BJ (cell line): ENCODE results near the gene TBK1. TPM values are rescaled to one million over a fixed set of nuclear protein-coding genes. Genes with fewer than 3 reads are reported as not detected.

Source experiments
- CTCF ChIA-PET: fragments of 350-600 bp; formaldehyde crosslinking; extraction: SDS; loops from one replicate; lab custom pipeline; 2021; ENCODE audit warnings: antibody characterized with exemption, inconsistent platforms; lab: Yijun Ruan, JAX
- POLR2A ChIA-PET: fragments of 300-600 bp; sonication (Branson Sonifier 250); formaldehyde crosslinking; extraction: SDS; loops from one replicate; lab custom pipeline; 2021; ENCODE audit warnings: antibody characterized with exemption; lab: Charles Lee
- DNase-seq: peaks from one replicate; pipeline ENCODE4 v3.0.0-alpha.2; 2011; ENCODE audit warnings: low read depth
- H3K27me3 ChIP-seq: 2 replicates; pipeline ENCODE4 v1.6.0; 2011; ENCODE audit warnings: low read length; ENCODE audit not compliant: control insufficient read depth, insufficient read depth
- H3K36me3 ChIP-seq: 2 replicates; pipeline ENCODE4 v1.5.1; 2011; ENCODE audit warnings: low read length; ENCODE audit not compliant: control insufficient read depth, insufficient read depth
- H3K4me3 ChIP-seq: 2 replicates; pipeline ENCODE4 v1.5.1; 2011; ENCODE audit warnings: low read depth, mild to moderate bottlenecking, control low read depth, low read length
- CTCF ChIP-seq: IDR thresholded peaks from 2 replicates; pipeline ENCODE4 v1.5.1; 2011; ENCODE audit warnings: low read depth, mild to moderate bottlenecking, control low read depth, inconsistent platforms, low read length, moderate library complexity; ENCODE audit not compliant: insufficient read depth
- polyA plus RNA-seq: library from polyadenylated mRNA; depleted of rRNA; stranded (reverse); fragments of >200 nt; gene quantifications from 2 replicates; pipeline ENCODE4 v1.2.3, GENCODE V29; 2011

TBK1 gene
- polyA plus RNA-seq, 1 experiment: 5.7 TPM

GRCh38 chr12:64457466-64457865, 5.5 kb downstream of the TBK1 start:
- no peak for TF ChIP-seq CTCF
- ChIA-PET CTCF (no interaction called here), POLR2A (no interaction called here)
- H3K36me3 ChIP-seq: 0 out of 2 replicates have a peak, but pooled peaks cover 2% of the 10 kb centered on the region
- no peaks in the 10 kb centered on the region for H3K27me3 ChIP-seq
- no peak overlapping the region for H3K4me3 ChIP-seq
- no peak for DNase-seq

- Histone ChIP-seq H3K4me3 (no peak overlapping the region), H3K36me3 (0 out of 2 replicates have a peak, but pooled peaks cover 2% of the 10 kb centered on the region), H3K27me3 (no peaks in the 10 kb centered on the region)
- no peak for TF ChIP-seq CTCF
- DNase-seq: no peak
- ChIA-PET CTCF (no interaction called here), POLR2A (no interaction called here)
These were observed 6.0 kb downstream of the TBK1 start for GRCh38 chr12:64457923-64458322.

GRCh38 chr12:64459394-64459891, 7.5 kb downstream of the TBK1 start:
- no peak for TF ChIP-seq CTCF
- ChIA-PET POLR2A (no interaction called here), CTCF (interaction anchor here (0.6 kb wide), 1 partner anchor 16 kb away, joined by 3 read pairs; no protein-coding TSS in a partner anchor)
- no peaks in the 10 kb centered on the region for H3K27me3 ChIP-seq
- DNase-seq: no peak
- 0 out of 2 replicates have a peak, but pooled peaks cover 2% of the 10 kb centered on the region for H3K36me3 ChIP-seq
- no peak overlapping the region for H3K4me3 ChIP-seq

GRCh38 chr12:64461634-64462414, 9.9 kb downstream of the TBK1 start:
- DNase-seq: peak; percentile 52
- no peak overlapping the region for H3K4me3 ChIP-seq
- no peaks in the 10 kb centered on the region for H3K27me3 ChIP-seq
- peaks cover 4% of the 10 kb centered on the region for H3K36me3 ChIP-seq
- CTCF ChIA-PET: no interaction called here
- TF ChIP-seq CTCF: no peak
- POLR2A ChIA-PET: no interaction called here

- no peak for TF ChIP-seq CTCF
- CTCF ChIA-PET: interaction anchor here (0.6 kb wide), 1 partner anchor 204 kb away, joined by 3 read pairs; no protein-coding TSS in a partner anchor
- DNase-seq: no peak
- POLR2A ChIA-PET: no interaction called here
- Histone ChIP-seq H3K27me3 (no peaks in the 10 kb centered on the region), H3K36me3 (peaks cover 5% of the 10 kb centered on the region), H3K4me3 (no peak overlapping the region)
These were observed 14.3 kb downstream of the TBK1 start for GRCh38 chr12:64466178-64466577.
